DND-41 (cell line): ENCODE data around the gene DIS3L2.

ENCODE experiments used
- ATAC-seq: fragments of 200-7000 bp; cut with Tn5 transposase; 3 replicates; pipeline ENCODE4 v1.9.1; 2021; ENCODE audit warnings: low read depth; ENCODE audit not compliant: insufficient read depth
- DNase-seq: peaks from one replicate; pipeline ENCODE4 v3.0.0-alpha.2; 2020
- H2AFZ ChIP-seq: 2 replicates; pipeline ENCODE4 v1.6.0; 2012; ENCODE audit warnings: low read depth, low read length
- H3K27ac ChIP-seq: 2 replicates; pipeline ENCODE4 v1.5.1; 2012; ENCODE audit warnings: low read length, inconsistent platforms
- H3K27me3 ChIP-seq: fragments of 200-600 bp; sonication (generic); 2 replicates; pipeline ENCODE4 v1.6.0; 2012; ENCODE audit warnings: low read length, mild to moderate bottlenecking, inconsistent platforms; ENCODE audit not compliant: insufficient read depth, poor library complexity
- H3K36me3 ChIP-seq: 2 replicates; pipeline ENCODE4 v1.5.1; 2012; ENCODE audit warnings: low read length, inconsistent platforms; ENCODE audit not compliant: insufficient read depth
- H3K4me1 ChIP-seq: 2 replicates; pipeline ENCODE4 v1.5.1; 2012; ENCODE audit warnings: mild to moderate bottlenecking, low read length; ENCODE audit not compliant: insufficient read depth
- H3K4me2 ChIP-seq: 2 replicates; pipeline ENCODE4 v1.6.0; 2012; ENCODE audit warnings: mild to moderate bottlenecking, moderate library complexity, low read length, inconsistent platforms; ENCODE audit not compliant: insufficient read depth
- H3K4me3 ChIP-seq, 2 experiments: fragments of 200-600 bp in 1 of 2; shearing (Covaris generic) in 1 of 2; 2 replicates each; pipeline ENCODE4 v1.5.1; 2012 to 2016; ENCODE audit warnings: inconsistent platforms in 2 of 2, low read length in 2 of 2, mild to moderate bottlenecking in 2 of 2, low read depth in 1 of 2, moderate library complexity in 1 of 2
- H3K79me2 ChIP-seq: 2 replicates; pipeline ENCODE4 v1.6.0; 2012; ENCODE audit warnings: low read length, inconsistent platforms; ENCODE audit not compliant: insufficient read depth
- H3K9ac ChIP-seq: 2 replicates; pipeline ENCODE4 v1.6.0; 2012; ENCODE audit warnings: low read depth, mild to moderate bottlenecking, inconsistent platforms, low read length, moderate library complexity
- H3K9me3 ChIP-seq: 2 replicates; pipeline ENCODE4 v1.5.1; 2012; ENCODE audit warnings: low read length, moderate library complexity, mild to moderate bottlenecking, inconsistent platforms; ENCODE audit not compliant: insufficient read depth, severe bottlenecking
- H4K20me1 ChIP-seq: 2 replicates; pipeline ENCODE4 v1.6.0; 2012; ENCODE audit warnings: low read length; ENCODE audit not compliant: insufficient read depth
- CTCF ChIP-seq: IDR thresholded peaks from 2 replicates; pipeline ENCODE4 v1.5.1; 2012; ENCODE audit warnings: borderline replicate concordance, low read length, moderate library complexity, mild to moderate bottlenecking; ENCODE audit not compliant: poor library complexity, severe bottlenecking; ENCODE audit errors: extremely low read depth
- EZH2 ChIP-seq: IDR thresholded peaks from 3 replicates; pipeline ENCODE4 v1.6.1; 2012; ENCODE audit warnings: borderline replicate concordance, low read depth, mild to moderate bottlenecking, moderate library complexity, low read length, inconsistent platforms; ENCODE audit not compliant: severe bottlenecking

DIS3L2 gene

GRCh38 chr2:232073026-232073425 is 111.5 kb downstream of the DIS3L2 start:
- H3K79me2 ChIP-seq = peaks cover 7% of the 10 kb centered on the region; the same call in 1 of the 2 replicates

GRCh38 chr2:232073699-232074098 is 112.2 kb downstream of the DIS3L2 start:
- no peak overlapping the region for H3K4me3 ChIP-seq
- H3K9me3 ChIP-seq = no peaks in the 10 kb centered on the region
- H3K79me2 ChIP-seq = peaks cover 7% of the 10 kb centered on the region; the same call in 1 of the 2 replicates
- H3K4me2 ChIP-seq = no peak overlapping the region
- no peak for TF ChIP-seq EZH2
- TF ChIP-seq CTCF = no peak
- no peak for ATAC-seq
- H3K36me3 ChIP-seq = no peaks in the 10 kb centered on the region
- DNase-seq = no peak
- H3K27me3 ChIP-seq = no peaks in the 10 kb centered on the region
- 0 out of 2 replicates have a peak, but pooled peaks cover 4% of the 10 kb centered on the region for H3K4me1 ChIP-seq
- no peak overlapping the region for H2AFZ ChIP-seq
- no peak overlapping the region for H3K9ac ChIP-seq
- peaks cover 3% of the 10 kb centered on the region; the same call in 1 of the 2 replicates for H4K20me1 ChIP-seq
- no peak overlapping the region for H3K27ac ChIP-seq

More at GRCh38 chr2:232073026-232073425, 111.5 kb downstream of the DIS3L2 start:
- Histone ChIP-seq H3K4me3 (no peak overlapping the region), H3K27ac (no peak overlapping the region), H3K9me3 (no peaks in the 10 kb centered on the region), H3K4me2 (no peak overlapping the region), H3K9ac (no peak overlapping the region), H2AFZ (no peak overlapping the region), H3K36me3 (no peaks in the 10 kb centered on the region), H3K27me3 (no peaks in the 10 kb centered on the region), H3K4me1 (0 out of 2 replicates have a peak, but pooled peaks cover 4% of the 10 kb centered on the region), H4K20me1 (peaks cover 3% of the 10 kb centered on the region; the same call in 1 of the 2 replicates)
- TF ChIP-seq EZH2 (no peak), CTCF (no peak)
- DNase-seq (no peak), ATAC-seq (no peak)

- no peak for TF ChIP-seq EZH2
- no peak for TF ChIP-seq CTCF
- no peak overlapping the region for H2AFZ ChIP-seq
- peaks cover 3% of the 10 kb centered on the region; the same call in 1 of the 2 replicates for H4K20me1 ChIP-seq
- no peak overlapping the region for H3K4me3 ChIP-seq
- H3K27me3 ChIP-seq = no peaks in the 10 kb centered on the region
- H3K27ac ChIP-seq = no peak overlapping the region
- no peak overlapping the region for H3K4me2 ChIP-seq
- H3K4me1 ChIP-seq = 0 out of 2 replicates have a peak, but pooled peaks cover 4% of the 10 kb centered on the region
- no peaks in the 10 kb centered on the region for H3K36me3 ChIP-seq
- DNase-seq (no peak), ATAC-seq (no peak)
- H3K9ac ChIP-seq = no peak overlapping the region
- 0 out of 2 replicates have a peak, but pooled peaks cover 3% of the 10 kb centered on the region for H3K79me2 ChIP-seq
- H3K9me3 ChIP-seq = no peaks in the 10 kb centered on the region
Measured at GRCh38 chr2:232075080-232075479, 113.6 kb downstream of the DIS3L2 start.
